ENCODE measurements around the gene SMYD3. TPM values are rescaled to one million over a fixed set of nuclear protein-coding genes. Genes with fewer than 3 reads are reported as not detected.

Gene SMYD3
- 100 to 1,000 TPM in 1 of 4 donors, 10 to 100 TPM in 3; 33.7 to 105 (median 51.4) TPM for total RNA-seq

DNA sequence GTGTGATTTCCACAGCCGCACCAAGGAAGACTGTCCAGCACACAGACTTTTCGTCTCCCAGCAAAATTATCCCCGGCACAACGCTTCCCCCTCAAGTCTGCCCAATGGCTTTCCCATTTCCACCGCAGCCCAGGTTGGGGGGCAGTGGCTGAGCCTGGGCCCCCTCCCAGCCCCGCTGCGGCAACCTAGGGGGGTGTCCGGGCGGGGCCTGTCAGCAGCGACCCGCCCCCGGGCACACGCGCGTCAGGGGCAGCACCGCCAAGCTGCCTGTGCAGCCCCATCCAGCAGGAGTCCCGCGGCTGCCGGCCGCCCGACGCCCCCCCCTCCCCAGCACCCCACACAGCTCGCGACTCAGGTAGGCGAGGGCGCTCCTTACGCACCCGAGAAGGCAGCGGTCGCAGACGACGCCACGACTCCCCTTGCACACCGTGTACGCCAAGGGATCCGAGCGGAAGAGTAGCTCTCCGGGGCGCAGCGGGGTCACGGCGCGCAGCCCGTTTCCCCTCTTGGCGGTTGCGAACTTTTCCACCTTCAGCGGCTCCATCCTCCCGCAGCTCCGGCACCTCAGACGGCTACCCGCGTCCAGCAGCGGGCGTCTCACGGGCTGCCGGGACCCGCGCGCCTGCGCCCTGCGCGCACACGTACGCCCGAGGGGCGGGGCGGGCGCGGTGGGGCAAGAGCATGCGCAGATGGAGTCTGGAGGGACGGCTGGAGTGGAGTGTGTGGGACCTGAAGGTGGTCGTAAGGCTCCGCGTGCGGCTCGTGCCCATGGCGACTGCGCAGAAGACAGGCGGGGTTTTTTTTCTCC, at the start of gene SMYD3:
Gene SMYD3, minus strand, starts transcription at position 606 of the 808 bp plus-strand sequence.
- TF ChIP-seq, protein P1, sequence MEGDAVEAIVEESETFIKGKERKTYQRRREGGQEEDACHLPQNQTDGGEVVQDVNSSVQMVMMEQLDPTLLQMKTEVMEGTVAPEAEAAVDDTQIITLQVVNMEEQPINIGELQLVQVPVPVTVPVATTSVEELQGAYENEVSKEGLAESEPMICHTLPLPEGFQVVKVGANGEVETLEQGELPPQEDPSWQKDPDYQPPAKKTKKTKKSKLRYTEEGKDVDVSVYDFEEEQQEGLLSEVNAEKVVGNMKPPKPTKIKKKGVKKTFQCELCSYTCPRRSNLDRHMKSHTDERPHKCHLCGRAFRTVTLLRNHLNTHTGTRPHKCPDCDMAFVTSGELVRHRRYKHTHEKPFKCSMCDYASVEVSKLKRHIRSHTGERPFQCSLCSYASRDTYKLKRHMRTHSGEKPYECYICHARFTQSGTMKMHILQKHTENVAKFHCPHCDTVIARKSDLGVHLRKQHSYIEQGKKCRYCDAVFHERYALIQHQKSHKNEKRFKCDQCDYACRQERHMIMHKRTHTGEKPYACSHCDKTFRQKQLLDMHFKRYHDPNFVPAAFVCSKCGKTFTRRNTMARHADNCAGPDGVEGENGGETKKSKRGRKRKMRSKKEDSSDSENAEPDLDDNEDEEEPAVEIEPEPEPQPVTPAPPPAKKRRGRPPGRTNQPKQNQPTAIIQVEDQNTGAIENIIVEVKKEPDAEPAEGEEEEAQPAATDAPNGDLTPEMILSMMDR (IDR thresholded peaks at IDR 0.05), result peak in 2 of 6 experiments; percentile 14 to 30
- TF ChIP-seq POLR2A (IDR thresholded peaks at IDR 0.05), result peak in 1 of 2 donors; percentile 75
- Histone ChIP-seq H3K9me3 (no peaks in the 10 kb centered on the region), H3K27me3 (no peaks in the 10 kb centered on the region), H3K27ac (peak within 1 kb of the TSS in 2 of 3 donors; percentile 37 to 41), H3K36me3 (no peaks in the 10 kb centered on the region), H3K4me1 (peaks cover 8% of the 10 kb centered on the region in 2 donors), H3K4me3 (replicated peaks in 1 of 3) (peak within 1 kb of the TSS; percentile 51 to 85 (median 82))
- DNase-seq, result peak; percentile 72 to 73
- WGBS, 2 donors, result 0 to 1% methylated on average over 19 to 32 of the region's 79 CpGs
- intact Hi-C loops (cut with DNase I), result loop anchor here (5.0 to 10.0 kb wide), 2 partner anchors 48 to 190 kb away; no protein-coding TSS in a partner anchor

DNA sequence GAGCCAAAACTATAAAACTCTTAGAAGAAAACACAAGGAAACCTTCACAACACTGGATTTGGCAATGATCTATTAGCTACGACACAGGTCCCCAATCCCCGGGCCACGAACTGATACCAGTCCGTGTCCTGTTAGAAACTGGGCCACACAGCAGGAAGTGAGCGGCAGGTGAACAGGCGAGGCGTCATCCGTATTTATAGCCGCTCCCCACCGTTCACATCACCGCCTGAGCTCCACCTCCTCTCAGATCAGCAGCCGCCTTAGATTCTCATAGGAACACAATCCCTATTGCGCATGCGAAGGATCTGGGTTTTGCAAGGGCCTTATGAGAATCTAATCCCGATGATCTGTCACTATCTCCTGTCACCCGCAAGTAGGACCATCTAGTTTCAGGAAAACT, 47.1 kb upstream of the SMYD3 start:
- intact Hi-C loops (cut with DNase I), result loop anchor here (10.0 kb wide), 1 partner anchor 49 kb away; the partner anchor contains the start of gene SMYD3
- Histone ChIP-seq H3K27ac (no peak overlapping the region), H3K4me1 (peaks cover 20 to 21% of the 10 kb centered on the region in 2 donors), H3K9me3 (no peaks in the 10 kb centered on the region), H3K4me3 (replicated peaks in 1 of 3) (no peak overlapping the region), H3K36me3 (peaks cover 6 to 24% of the 10 kb centered on the region in 2 donors), H3K27me3 (no peaks in the 10 kb centered on the region)
- DNase-seq, result no peak
- TF ChIP-seq POLR2A (IDR thresholded peaks at IDR 0.05), result no peak
- TF ChIP-seq, protein P1 (IDR thresholded peaks at IDR 0.05), result no peak
- WGBS, 2 donors, result 98% methylated on average over 16 of the region's 16 CpGs

DNA sequence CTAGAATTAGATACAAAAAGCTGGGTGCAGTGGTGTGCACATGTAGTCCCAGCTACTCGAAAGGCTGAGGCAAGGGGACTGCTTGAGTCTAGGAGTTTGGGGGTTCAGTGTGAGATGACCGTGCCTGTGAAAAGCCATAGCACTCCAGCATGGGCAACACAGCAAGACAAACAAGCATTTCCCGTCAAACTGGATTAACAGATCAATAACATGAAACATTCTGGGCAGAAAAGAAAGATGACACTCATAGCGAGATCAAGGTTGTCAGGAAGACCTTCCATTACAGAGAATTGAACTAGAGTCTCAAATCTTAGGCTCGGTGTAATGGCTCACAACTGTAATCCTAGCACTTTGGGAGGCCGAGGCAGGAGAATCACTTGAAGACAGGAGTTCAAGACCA, 45.0 kb upstream of the SMYD3 start:
- no peak overlapping the region for H3K4me3 ChIP-seq (replicated peaks in 1 of 3)
- 88 to 97% methylated on average over 6 of the region's 6 CpGs for WGBS, 2 donors

DNA sequence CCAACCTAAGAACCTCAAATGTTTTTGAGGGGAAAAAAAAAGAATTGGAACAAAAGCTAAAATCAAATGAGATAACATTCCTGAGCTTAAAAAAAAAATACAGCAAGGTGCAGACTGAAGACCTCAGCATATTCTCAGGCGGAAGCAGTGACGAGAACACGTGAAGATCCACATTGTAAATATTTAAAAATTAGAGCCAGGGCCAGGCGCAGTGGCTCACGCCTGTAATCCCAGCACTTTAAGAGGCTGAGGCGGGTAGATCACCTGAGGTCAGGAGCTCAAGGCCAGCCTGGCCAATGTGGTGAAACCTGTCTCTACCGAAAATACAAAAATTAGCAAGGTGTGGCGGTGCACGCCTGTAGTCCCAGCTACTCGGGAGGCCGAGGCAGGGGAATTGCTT, 43.3 kb upstream of the SMYD3 start:
- no peaks in the 10 kb centered on the region for H3K9me3 ChIP-seq
- intact Hi-C loops (cut with DNase I), result loop anchor here (10.0 kb wide), 1 partner anchor 46 kb away; the partner anchor contains the start of gene SMYD3
- 69 to 70% methylated on average over 11 of the region's 11 CpGs for WGBS, 2 donors
- peaks cover 6 to 15% of the 10 kb centered on the region in 2 donors for H3K36me3 ChIP-seq
- no peak for DNase-seq
- H3K27me3 ChIP-seq, result no peaks in the 10 kb centered on the region
- H3K4me3 ChIP-seq (replicated peaks in 1 of 3), result no peak overlapping the region
- H3K4me1 ChIP-seq, result peaks cover 36 to 40% of the 10 kb centered on the region in 2 donors
- peak overlapping the region in 2 of 3 donors; percentile 64 to 88 for H3K27ac ChIP-seq
- no peak for TF ChIP-seq POLR2A (IDR thresholded peaks at IDR 0.05)

More for the DNA sequence above, 45.0 kb upstream of the SMYD3 start:
- intact Hi-C loops (cut with DNase I), result loop anchor here (10.0 kb wide), 1 partner anchor 47 kb away; the partner anchor contains the start of gene SMYD3
- H3K36me3 ChIP-seq, result peaks cover 6 to 22% of the 10 kb centered on the region in 2 donors
- H3K4me1 ChIP-seq, result peaks cover 33 to 38% of the 10 kb centered on the region in 2 donors
- peak overlapping the region in 1 of 3 donors; percentile 88 for H3K27ac ChIP-seq
- TF ChIP-seq, protein P1 (IDR thresholded peaks at IDR 0.05), result no peak
- no peak for TF ChIP-seq POLR2A (IDR thresholded peaks at IDR 0.05)
- H3K27me3 ChIP-seq, result no peaks in the 10 kb centered on the region
- H3K9me3 ChIP-seq, result no peaks in the 10 kb centered on the region
- DNase-seq, result no peak

DNA sequence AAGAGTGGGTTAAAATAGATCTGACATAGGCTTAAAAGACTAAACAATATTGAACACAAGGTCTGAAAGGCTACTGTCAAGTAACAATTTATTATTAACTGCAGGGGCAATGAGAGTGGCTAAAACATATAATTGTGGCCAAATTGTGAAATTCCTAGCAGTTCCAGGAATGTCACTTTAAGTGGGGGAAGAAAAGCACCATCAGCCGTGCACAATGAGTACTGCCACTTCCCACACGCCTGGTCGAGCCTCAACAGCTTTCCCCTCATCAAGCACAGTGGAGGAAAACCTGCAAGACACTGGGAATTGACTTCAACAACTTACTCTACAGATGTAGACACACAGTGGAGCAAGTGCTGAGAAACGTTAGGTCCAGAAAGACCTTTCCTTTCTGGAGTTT, 42.6 kb upstream of the SMYD3 start:
- no peak overlapping the region for H3K4me3 ChIP-seq (replicated peaks in 1 of 3)
- no peak for TF ChIP-seq POLR2A (IDR thresholded peaks at IDR 0.05)
- TF ChIP-seq, protein P1 (IDR thresholded peaks at IDR 0.05), result no peak
- peak; percentile 72 for DNase-seq
- peaks cover 6 to 16% of the 10 kb centered on the region in 2 donors for H3K36me3 ChIP-seq
- 21 to 30% methylated on average over 4 of the region's 4 CpGs for WGBS, 2 donors
- H3K27me3 ChIP-seq, result no peaks in the 10 kb centered on the region
- H3K9me3 ChIP-seq, result no peaks in the 10 kb centered on the region
- intact Hi-C loops (cut with DNase I), result loop anchor here (10.0 kb wide), 1 partner anchor 45 kb away; the partner anchor contains the start of gene SMYD3
- peaks cover 36 to 40% of the 10 kb centered on the region in 2 donors for H3K4me1 ChIP-seq
- peak overlapping the region; percentile 18 to 88 (median 64) for H3K27ac ChIP-seq
